ENCODE results near the gene CCND2.

Gene CCND2

GRCh38 chr12:4277857-4278256 lies 4.3 kb downstream of the CCND2 start:
- DNase-seq = no peak

GRCh38 chr12:4278329-4279197 lies 5.0 kb downstream of the CCND2 start:
- DNase-seq = no peak

GRCh38 chr12:4279198-4279690 lies 5.7 kb downstream of the CCND2 start:
- DNase-seq = no peak

DNA sequence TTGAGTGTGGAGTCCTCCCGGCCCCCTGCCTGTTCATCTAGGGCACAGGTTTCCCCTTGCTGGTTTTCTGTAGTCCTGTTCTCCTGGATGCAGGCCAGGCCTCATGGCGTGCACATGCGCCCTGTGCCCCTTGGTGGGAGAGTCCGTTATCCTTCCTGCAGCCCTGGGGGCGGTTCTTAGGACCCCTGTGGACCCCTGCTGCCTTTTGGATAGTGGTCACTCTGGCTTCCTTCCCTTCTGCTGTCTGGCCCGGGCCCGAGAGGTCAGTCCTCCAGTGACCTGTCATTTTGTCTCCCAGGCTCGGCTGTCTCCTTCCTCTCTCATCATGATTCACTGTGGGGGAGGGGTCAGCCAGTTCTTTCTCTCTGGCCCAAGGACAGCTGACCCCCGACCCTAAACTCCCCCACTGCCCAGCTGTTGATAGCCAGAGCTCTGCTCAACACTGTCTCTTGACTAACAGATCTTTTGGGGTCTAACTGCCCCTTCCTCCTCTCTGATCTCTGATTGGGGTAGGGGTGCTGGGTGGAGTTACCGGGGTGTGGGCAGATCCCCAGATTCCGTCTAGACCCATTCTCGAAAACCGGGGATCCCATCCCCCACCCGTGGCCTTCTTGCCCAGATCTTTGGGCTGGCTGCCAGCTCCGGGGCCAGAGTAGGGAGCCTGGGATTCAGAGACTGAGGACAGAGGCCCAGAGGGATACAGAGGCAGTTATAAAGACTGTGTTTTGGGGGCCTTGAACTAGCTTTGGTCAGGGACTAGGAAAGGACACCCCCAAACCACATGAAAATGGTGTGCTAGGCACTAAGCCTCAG lies 7.0 kb downstream of the CCND2 start:
- DNase-seq = no peak

GRCh38 chr12:4281173-4281654 lies 7.7 kb downstream of the CCND2 start:
- DNase-seq = no peak

- DNase-seq = no peak
Observed at GRCh38 chr12:4282103-4282891, 8.7 kb downstream of the CCND2 start.

- DNase-seq = no peak
Observed at GRCh38 chr12:4282892-4283511, 9.4 kb downstream of the CCND2 start.

DNA sequence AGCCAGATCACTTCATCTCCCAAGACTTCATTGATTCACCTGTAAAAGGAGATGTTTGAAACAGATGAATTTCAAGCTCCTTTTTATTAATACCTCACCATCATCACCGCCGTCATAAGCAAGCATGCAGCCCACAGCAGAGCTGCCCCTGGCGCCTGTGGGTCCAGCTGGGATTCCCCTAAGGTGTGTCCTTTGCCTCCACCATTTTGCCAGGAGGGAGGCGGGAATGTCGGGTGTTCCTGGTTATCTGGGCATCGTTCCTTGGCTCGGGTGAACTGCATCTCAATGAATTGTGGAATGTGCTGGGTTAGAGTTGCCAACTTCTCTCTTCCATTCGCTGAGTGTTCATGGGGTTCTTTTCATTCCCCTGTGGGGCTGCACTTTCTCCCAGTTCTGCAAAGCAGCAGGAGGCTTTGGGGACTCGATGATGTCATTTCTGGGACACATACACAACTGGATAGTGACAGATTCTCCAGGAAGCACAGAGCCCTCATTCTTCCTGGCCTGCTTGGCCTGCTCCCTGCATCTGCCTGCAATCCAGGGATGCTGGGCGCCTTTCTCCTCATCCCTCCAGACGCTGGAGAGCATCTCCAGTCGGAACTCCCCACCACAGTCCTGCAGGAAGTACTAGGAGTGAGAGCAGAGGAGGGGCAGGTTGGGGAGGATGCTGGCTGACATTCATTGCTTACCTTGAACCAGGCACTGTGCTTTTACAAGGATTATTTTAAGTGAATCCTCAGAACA lies 10.1 kb downstream of the CCND2 start:
- no peak for DNase-seq

DNA sequence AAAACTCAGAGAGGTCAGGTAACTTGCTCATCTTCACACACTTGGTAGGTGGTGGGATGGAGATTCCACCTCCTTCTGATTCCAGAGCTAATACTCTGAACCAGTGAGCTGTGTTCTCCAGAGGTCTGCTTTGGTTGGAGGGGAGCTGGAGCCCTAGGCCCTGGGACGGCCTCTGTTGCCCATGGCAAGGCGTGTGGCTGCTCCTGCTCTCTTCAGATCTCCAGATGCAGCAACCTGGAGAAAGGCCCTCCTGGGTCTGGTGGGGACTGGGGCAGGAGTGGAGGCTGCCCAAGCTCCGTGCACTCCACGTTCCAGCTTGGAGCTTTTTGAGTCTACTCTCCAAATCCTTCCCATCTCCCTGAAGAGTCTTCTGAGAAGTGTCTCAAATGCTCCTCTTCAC lies 10.7 kb downstream of the CCND2 start:
- no peak for DNase-seq

- no peak for DNase-seq
Observed at GRCh38 chr12:4285070-4285469, 11.5 kb downstream of the CCND2 start.

DNA sequence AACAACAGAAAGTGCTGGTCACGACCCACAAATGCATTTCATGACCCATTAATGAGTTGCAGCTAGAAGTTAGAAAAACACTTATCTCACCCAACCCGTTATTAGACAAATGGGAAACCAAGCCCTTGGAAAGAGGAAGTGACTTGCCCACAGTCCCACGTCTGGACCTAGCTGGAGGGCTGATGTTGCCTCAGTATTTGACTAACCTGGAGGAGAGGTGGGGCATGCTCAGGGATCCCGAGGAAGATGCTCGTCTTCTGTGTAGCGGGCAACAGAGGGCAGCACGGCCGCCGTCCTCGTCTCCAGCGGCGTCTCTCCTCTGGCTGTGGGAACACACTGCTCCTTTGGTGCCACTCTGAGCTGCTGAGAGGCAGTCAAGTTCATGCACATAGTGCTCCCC lies 12.7 kb downstream of the CCND2 start:
- DNase-seq = no peak

DNA sequence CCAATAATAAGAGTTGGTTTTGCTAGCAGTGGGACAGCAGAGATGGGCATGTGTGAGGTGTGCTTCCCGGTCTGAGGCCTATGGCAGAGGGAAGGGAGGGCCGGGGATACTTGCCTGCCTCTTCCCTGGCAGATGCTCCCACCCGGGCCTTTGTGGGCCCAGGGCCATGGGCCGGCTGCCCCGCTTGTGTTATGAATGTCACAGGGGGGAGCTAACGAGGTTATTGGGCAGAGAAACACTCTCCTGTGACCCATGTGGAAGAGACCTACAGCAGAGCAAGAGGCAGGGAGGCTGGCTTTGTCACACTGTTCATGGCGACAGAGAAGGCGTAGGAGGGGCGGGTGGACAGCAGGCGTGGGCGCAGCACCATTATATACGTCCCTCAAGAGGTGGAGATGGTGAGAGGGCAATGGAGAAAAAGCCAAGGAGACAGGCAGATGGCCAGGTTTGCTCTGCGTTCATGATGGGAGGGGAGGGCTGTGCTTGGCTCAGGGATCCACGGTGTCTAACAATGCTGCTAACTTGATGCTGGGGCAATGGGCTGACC lies 13.3 kb downstream of the CCND2 start:
- no peak for DNase-seq

- DNase-seq = no peak
Observed at GRCh38 chr12:4287325-4288211, 14.0 kb downstream of the CCND2 start.

GRCh38 chr12:4288296-4289131 lies 15.0 kb downstream of the CCND2 start:
- no peak for DNase-seq

DNA sequence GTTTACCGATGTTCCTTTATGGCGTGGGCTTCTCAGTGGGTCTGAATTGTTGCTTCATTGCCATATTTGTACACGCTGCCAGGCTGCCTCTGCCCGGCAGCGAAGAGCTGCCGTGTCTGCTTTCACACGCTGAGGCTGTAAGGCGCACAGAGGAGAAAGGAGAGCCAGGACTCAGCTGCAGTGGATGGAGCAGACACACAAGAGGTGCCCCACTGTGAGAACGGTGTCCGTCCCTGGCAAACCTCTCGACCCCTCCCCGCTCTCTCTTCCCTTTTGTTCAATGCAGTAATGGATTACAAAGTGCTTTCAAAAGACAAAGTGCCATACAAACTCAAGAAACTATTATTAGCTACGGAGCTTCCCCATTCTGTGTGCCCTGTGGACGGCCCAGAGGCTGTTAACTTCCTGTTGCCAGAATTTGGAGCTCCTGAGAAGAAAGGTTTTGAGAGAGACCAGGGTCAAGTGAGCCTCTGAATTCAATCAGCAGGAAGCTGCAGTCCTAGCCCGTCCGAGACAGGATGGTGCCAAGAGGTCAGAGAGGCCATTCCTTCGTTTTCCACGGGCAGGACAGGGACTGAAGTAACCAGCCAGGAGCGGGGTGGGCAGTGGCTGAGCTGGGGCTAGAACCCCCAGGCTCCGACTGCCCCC lies 15.8 kb downstream of the CCND2 start:
- DNase-seq = no peak

- no peak for DNase-seq
Observed at GRCh38 chr12:4289998-4290790, 16.6 kb downstream of the CCND2 start.

GRCh38 chr12:4292341-4293073 lies 18.9 kb downstream of the CCND2 start:
- no peak for DNase-seq

Data from activated naive CD4-positive, alpha-beta T cell treated with anti-CD3 and anti-CD28 coated beads, Interleukin-2, amount 50 U/mL, for 16 hours (primary cell).